ENCODE results near the gene DIP2B. TPM values are rescaled to one million over a fixed set of nuclear protein-coding genes. Genes with fewer than 3 reads are reported as not detected.

The DIP2B gene
- polyA plus RNA-seq, 1 donor from 2014 or later, result 44.0 TPM

GRCh38 chr12:50708631-50709030 is 203.8 kb downstream of the DIP2B start:
- no peak for TF ChIP-seq SMC3 (conservative IDR thresholded peaks at IDR 0.05; ENCODE audit: poor library complexity)
- no peak for TF ChIP-seq REST (IDR thresholded peaks at IDR 0.05; ENCODE audit: borderline replicate concordance)
- TF ChIP-seq MXI1 (conservative IDR thresholded peaks at IDR 0.05; ENCODE audit: poor library complexity, severe bottlenecking), result no peak
- TF ChIP-seq EP300 (conservative IDR thresholded peaks at IDR 0.05; ENCODE audit: poor library complexity, severe bottlenecking), result no peak
- no peak for TF ChIP-seq POLR2AphosphoS5 (IDR thresholded peaks at IDR 0.05)
- no peak for TF ChIP-seq RAD21 (conservative IDR thresholded peaks at IDR 0.05)
- no peak for TF ChIP-seq EZH2 (IDR thresholded peaks at IDR 0.05; ENCODE audit: borderline replicate concordance, insufficient read depth, low read length, poor library complexity, severe bottlenecking)
- no peak for TF ChIP-seq TAF1 (IDR thresholded peaks at IDR 0.05; ENCODE audit: low read depth)
- no peak for TF ChIP-seq CTCF (IDR thresholded peaks at IDR 0.05; ENCODE audit: poor library complexity, severe bottlenecking)
- no peaks in the 10 kb centered on the region for H3K27me3 ChIP-seq (ENCODE audit: insufficient read depth, low read depth, low read length)
- H3K9ac ChIP-seq (ENCODE audit: low read length), result no peak overlapping the region

GRCh38 chr12:50711121-50711520 is 206.3 kb downstream of the DIP2B start:
- Histone ChIP-seq H3K27me3 (ENCODE audit: insufficient read depth, low read depth, low read length) (no peaks in the 10 kb centered on the region), H3K9me3 (ENCODE audit: low read length) (no peaks in the 10 kb centered on the region), H3K4me2 (ENCODE audit: low read length) (no peak overlapping the region), H4K20me1 (ENCODE audit: insufficient read depth) (no peaks in the 10 kb centered on the region), H3K36me3 (ENCODE audit: insufficient read depth, low read length) (no peaks in the 10 kb centered on the region), H3K9me2 (ENCODE audit: insufficient read depth, low read length) (no peaks in the 10 kb centered on the region), H3K79me2 (replicated peaks; ENCODE audit: insufficient read depth, low read length) (no peaks in the 10 kb centered on the region), H3F3A (ENCODE audit: insufficient read depth, low read length, poor library complexity, severe bottlenecking) (no peaks in the 10 kb centered on the region), H3K27ac (ENCODE audit: low read length) (no peak overlapping the region), H2AFZ (ENCODE audit: low read depth, low read length) (no peak overlapping the region), H3K4me3 (ENCODE audit: low read length) (no peak overlapping the region), H3K9ac (ENCODE audit: low read length) (no peak overlapping the region)
- TF ChIP-seq POLR2AphosphoS5 (IDR thresholded peaks at IDR 0.05), result no peak
- TF ChIP-seq CTCF (IDR thresholded peaks at IDR 0.05; ENCODE audit: poor library complexity, severe bottlenecking), result no peak

More at GRCh38 chr12:50708631-50709030, 203.8 kb downstream of the DIP2B start:
- Histone ChIP-seq H3F3A (ENCODE audit: insufficient read depth, low read length, poor library complexity, severe bottlenecking) (no peaks in the 10 kb centered on the region), H4K20me1 (ENCODE audit: insufficient read depth) (no peaks in the 10 kb centered on the region), H3K4me2 (ENCODE audit: low read length) (no peak overlapping the region), H3K79me2 (replicated peaks; ENCODE audit: insufficient read depth, low read length) (no peaks in the 10 kb centered on the region), H3K36me3 (ENCODE audit: insufficient read depth, low read length) (peaks cover 13% of the 10 kb centered on the region), H3K27ac (ENCODE audit: low read length) (no peak overlapping the region), H2AFZ (ENCODE audit: low read depth, low read length) (no peak overlapping the region), H3K9me3 (ENCODE audit: low read length) (no peaks in the 10 kb centered on the region), H3K4me3 (ENCODE audit: low read length) (no peak overlapping the region), H3K9me2 (ENCODE audit: insufficient read depth, low read length) (no peaks in the 10 kb centered on the region)

Data from neural cell (in vitro differentiated cells).